DMS79 (cell line): Measurements from ENCODE around the gene SLC9A9.

Source experiments
- DNase-seq: peaks from one replicate; lab custom pipeline; 2025; lab: John Stamatoyannopoulos, UW

Gene SLC9A9

GRCh38 chr3:143217283-143217682, 631.0 kb downstream of the SLC9A9 start:
- DNase-seq = no peak

DNA sequence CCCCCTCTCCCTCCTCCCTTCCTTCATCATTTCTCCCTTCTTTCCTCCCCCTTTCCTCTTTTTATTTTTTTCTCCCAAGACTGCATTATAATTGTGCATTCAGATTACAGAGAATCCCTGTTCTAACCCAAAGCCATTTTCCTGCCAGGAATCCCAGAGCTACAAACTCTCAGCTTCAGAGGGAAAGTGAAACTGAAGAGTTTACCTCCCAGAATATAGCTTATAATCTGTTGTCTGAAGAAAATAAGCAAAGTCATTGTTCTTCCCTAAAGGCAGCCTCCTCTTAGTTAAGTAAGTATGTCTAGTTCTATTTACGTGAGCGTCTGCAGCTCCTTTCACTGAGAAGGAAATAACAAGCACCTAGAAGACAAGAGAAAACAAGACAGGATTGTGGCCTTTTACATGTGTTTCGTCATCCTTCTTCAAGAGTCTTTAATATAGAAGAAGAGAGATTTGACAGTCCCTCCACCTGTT, 631.5 kb downstream of the SLC9A9 start:
- DNase-seq = no peak
